Right forelimb (tissue), 1 donor: ENCODE data around the gene WDR62.
"Not testable (repeated sequence)": the region's sequence is repeated elsewhere in the genome, so short reads cannot be mapped to it uniquely, and the experiment has no call there.

Experiments
- DNase-seq: peaks from one replicate; pipeline ENCODE4 v3.0.0-alpha.2; 2018

WDR62 gene

DNA sequence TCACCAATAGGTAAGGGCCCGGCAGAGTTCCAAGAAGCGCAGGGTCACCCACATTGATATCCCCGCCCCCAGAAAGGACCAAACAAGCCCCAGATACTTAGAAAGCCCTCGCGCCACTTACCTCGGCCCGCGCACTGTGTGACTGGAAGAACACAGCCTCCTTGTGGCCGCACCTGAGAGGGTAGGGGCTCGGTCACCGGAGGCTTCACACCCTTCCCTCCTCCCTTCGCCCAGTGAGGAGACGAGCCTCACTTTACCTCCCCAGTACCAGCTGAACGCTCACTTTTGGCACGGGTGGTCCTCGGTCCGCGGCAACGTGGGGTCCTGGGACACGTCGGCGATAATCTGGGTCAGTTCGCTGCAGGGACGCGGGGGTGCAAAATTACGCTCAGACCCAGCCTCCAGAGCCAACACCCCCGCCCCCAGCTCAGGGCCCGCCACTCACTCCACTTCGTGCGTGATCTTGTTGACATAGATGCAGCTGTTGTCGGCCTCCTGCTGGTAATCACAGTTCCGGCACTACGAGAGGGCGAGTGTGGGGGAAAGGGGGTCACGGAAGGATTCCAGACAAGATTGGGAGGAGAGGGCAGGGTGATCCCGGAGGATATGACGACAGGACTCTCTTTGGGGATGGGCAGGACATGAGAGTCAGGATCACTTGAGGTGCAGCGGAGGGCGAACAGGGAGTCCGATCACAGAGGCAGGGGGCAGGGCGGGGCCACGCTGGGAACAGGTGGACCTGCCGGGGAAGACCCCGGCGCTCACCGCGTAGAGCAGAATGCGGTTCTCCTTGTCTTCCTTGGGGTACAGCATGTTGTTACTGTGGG lies 59.4 kb downstream of the WDR62 start:
- no peak for DNase-seq

DNA sequence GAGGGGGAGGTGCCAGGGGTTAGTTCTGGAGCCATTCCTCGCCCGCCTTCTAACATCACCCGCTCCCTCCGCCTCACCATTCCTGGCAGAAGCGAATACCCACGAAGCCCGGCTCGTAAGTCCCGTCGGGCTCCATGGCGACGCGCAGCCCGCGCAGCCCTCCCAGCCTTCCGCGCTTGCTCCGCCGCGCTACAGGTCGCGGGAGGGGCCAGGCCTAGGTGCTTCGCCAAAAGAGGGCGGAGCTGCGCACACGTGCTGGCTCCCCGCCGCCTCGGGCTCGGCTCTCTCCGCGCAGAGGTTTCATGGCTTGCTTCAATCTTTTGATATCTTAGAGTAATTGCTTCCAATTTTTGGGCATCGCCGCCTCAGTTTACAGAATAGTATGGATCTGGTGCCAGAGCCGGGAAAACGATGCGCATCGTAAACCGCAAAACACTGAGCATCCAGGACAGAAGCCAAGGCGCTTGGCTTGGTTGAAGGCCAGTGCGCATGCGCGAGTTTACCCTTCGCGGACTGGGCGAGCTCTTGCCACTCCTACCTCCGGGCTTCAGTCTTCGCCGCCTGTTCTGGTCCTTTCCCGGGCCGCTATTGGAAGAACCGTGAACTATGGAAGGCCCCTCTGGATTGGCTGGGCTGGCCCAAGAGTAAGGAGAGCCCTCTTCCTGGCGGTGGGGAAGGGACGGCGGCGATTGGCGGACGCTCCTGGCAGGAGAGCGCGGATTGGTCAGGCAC lies 60.2 kb downstream of the WDR62 start, which contains the start of gene POLR2I:
POLR2I (minus strand) TSS at position 155 of the 732 bp plus-strand sequence; CDS start at position 136, 19 bp downstream.
- peak; percentile 99 for DNase-seq

DNA sequence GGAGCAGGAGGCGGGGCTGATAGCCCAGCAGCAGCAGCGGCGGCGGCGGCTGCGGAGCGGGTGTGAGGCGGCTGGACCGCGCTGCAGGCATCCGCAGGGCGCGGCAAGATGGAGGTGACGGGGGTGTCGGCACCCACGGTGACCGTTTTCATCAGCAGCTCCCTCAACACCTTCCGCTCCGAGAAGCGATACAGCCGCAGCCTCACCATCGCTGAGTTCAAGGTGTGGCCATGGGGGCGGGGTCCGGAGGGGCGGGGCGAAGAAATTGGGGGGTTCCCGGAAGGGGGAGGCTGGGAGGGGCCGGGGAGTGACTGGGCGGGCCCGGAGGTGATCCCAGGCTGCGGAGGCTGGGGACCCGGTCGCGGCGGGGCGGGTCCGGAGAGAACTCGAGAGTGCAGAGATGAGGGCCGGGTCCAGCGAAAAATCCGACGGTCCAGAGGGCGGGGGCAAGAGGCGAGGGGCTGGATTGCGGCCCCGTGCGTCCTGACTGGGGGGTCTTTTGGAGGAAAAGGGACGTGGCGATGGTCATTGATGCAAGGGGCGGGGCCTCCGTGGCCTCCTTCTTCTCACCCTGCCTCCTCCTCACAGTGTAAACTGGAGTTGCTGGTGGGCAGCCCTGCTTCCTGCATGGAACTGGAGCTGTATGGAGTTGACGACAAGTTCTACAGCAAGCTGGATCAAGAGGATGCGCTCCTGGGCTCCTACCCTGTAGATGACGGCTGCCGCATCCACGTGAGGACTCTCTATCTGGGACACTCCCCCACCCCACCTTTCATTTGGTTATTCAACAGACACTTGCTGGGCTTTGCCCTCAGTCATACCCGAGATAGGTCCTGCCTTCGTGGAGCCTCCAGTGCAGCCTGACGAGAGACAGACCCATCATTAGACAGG lies 61.0 kb downstream of the WDR62 start, which contains the start of gene TBCB:
TBCB (plus strand) TSS at position 16 of the 891 bp plus-strand sequence; CDS start at position 109, 93 bp downstream.
- DNase-seq = no peak

DNA sequence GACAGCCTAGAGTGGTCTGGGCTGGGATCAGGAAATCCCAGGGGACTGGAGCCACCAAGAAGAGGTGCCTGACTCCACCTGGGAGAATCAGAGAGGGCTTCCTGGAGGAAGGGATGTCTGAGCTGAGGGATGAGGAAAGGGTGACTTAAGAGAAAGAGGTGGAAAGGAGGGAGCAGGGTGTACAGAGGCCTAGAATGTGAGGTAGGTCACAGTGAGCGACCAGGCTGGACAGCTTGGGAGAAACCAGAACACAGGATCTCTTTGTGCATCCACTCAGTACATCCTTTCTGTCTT lies 61.6 kb downstream of the WDR62 start:
- DNase-seq = no peak

DNA sequence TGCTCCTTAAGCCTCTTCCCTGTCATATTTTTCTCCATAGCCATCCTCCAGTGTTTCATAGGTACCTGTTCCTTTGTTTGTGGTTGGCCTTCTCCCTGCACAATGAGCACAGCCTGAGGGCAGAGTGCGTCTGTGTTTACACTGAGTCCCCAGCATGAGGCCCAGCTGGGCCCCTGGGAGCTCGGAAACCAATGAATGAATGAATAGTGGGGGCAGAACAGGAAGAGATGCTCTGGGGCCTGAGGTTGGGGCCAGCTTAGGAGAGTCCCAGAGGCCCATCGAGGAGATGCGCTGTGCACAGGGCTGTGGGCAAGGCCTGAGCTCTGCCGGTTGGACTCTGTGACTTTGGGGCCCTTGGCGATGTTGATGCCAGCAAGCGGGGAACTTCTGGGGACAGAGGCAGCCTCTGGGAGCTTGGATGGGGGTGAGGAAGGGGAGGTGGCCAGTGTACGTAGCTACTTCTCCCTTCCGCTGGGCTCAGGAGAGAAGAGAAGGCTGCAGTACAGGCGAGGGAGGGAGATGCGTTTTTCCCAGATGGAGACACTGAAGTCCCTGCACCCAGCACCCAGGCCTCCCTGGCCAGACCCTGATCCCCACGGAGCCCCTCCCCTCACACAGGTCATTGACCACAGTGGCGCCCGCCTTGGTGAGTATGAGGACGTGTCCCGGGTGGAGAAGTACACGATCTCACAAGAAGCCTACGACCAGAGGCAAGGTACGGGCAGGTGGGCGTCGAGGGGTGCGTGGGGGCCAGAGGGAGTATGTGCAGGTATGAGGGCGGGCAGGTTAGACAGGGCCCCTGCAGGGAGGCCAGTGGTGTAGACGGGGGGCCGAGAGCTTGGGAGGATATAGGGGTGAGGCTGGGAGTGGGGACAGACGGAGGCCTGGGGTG lies 65.6 kb downstream of the WDR62 start:
- no peak for DNase-seq

DNA sequence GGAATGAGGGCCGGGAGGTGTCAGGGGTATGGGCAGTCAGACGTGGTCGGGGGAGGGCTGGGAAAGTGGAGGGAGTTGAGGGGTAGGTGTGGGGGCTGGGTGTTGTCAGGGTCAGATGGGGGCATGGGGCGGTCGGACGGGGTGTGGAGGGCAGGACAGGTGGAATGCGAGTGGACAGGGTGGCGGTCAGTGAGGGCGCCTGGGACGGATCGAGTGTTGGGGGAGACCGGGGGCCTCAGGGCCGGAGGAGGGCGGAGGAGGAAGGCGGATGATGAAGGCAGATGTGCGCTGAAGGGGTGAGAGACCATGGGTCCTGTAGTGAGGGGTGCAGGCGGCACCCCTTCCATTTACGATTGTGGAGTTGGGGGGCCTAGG lies 66.3 kb downstream of the WDR62 start:
- DNase-seq = no peak

DNA sequence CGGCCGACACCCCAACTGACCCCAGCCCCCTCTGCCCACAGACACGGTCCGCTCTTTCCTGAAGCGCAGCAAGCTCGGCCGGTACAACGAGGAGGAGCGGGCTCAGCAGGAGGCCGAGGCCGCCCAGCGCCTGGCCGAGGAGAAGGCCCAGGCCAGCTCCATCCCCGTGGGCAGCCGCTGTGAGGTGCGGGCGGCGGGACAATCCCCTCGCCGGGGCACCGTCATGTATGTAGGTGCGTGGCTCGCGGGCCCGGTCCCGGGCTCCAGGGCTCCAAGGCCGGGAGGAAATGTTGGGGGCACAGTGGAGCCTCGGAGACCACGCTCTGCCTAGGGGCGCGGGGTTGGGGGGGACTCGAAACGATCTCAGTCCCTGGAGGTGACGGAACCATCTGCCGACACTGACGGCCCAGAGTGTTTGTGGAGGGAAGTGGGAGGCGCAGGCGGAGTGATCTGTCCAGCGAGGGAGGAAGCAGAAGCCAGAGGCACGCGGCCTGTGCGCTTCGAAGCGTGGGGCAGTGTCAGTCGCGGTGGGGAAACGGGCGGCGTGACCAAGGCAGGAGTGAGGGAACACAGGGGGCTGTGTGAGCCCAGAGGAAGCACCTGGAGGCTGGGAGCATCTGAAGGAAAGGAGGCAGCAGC lies 66.9 kb downstream of the WDR62 start:
- no peak for DNase-seq

DNA sequence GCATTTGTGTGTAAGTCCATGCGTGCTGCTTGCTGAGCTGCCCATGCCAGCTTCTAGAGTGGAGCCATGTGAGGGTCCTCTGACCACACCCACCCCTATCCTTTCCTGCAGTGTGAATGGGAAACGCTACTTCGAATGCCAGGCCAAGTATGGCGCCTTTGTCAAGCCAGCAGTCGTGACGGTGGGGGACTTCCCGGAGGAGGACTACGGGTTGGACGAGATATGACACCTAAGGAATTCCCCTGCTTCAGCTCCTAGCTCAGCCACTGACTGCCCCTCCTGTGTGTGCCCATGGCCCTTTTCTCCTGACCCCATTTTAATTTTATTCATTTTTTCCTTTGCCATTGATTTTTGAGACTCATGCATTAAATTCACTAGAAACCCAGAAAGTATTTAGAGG lies 70.9 kb downstream of the WDR62 start:
- no peak for DNase-seq

DNA sequence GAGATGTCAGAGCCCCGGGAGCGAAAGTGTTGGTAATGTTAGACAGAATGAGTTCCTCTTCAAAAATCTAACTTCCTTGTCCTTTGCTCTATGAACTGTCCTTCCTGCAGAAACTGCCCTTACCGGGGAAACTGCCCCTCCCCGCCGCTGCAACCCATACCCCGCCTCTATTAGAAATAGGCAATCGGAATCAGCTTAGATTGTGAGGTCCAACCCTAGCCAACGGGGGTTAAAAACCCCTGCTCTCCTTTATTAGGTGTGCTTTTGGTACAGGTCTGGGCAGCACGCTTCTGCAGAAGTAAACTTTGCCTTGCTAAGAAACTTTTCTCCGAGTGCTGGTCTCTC lies 73.7 kb downstream of the WDR62 start:
- no peak for DNase-seq

DNA sequence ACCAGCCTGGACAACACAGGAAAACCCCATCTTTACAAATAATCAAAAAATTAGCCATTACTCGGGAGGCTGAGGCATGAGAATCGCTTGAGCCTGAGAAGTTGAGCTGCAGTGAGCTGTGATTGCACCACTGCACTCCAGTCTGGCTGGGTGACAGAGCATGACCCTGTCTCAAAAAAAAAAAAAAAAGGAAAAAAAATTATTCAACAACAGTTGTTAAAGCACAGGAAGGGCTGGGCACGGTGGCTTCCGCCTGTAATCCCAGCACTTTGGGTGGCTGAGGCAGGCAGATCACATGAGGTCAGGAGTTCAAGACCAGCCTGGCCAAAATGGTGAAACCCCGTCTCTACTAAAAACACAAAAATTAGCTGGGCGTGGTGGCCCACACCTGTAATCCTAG lies 76.5 kb downstream of the WDR62 start:
- DNase-seq = not testable (repeated sequence)

DNA sequence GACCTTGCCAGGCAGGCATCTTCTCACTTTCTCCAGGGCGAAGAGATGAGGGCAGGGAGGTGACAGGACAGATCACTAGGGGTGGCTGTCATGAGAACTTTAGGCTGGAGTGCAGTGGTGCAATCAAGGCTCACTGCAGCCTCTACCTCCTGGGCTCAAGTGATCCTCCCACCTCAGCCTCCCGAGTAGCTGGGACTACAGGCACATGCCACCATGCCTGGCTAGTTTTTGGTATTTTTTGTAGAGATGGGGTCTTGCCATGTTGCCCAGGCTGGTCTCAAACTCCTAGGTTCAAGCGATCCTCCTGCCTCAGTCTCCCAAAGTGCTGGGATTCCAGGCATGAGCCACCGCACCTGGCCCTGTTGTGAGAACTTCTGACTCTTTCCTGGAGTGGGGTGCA lies 80.2 kb downstream of the WDR62 start:
- DNase-seq = not testable (repeated sequence)

DNA sequence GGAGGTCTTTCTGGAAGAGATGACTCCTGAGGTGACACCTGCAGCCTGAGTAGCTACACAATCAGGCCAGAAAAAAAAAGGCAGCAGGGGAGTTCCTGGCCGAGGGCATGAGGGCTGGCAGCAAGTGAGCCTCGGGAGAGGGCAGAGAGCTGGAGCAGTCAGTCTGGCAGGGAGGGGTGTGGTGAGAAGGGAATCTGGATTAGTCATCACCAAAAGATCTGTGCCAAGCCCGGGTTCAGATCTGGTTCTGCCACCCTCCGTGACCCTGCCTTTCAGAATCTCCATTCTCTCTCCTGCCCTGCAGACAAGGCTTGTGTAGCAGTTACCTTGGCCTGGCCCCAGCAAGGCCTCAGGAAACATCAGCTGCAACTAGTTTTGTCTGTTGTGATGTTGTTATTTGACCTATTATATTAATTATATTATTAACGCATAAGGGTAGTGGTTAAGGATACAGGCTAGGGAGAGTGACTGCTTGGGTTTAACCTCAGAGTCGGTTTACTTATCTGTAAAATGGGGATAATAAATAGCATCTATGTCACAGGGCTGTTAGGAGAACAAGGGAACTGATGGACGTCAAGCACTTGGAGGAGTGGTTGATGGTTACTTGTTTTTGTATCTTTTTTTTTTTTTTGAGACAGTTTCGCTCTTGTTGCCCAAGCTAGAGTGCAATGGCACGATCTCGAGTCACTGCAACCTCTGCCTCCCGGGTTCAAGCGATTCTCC lies 82.4 kb downstream of the WDR62 start:
- DNase-seq = no peak

DNA sequence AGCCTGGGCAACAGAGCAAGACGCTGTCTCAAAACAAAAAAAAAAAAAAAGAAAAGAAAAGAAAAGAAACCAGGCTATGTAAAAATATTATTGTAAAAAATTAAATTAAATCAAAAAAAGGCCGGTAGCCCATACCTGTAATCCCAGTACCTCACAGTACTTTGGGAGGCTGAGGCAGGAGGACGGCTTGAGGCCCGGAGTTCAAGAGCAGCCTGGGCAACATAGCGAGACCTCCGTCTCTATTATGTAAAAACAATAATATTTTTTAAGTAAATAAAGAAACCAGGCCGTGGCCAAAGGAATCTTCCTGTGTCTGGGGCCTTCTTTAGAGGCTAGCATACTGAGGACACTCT lies 84.4 kb downstream of the WDR62 start:
- no peak for DNase-seq

DNA sequence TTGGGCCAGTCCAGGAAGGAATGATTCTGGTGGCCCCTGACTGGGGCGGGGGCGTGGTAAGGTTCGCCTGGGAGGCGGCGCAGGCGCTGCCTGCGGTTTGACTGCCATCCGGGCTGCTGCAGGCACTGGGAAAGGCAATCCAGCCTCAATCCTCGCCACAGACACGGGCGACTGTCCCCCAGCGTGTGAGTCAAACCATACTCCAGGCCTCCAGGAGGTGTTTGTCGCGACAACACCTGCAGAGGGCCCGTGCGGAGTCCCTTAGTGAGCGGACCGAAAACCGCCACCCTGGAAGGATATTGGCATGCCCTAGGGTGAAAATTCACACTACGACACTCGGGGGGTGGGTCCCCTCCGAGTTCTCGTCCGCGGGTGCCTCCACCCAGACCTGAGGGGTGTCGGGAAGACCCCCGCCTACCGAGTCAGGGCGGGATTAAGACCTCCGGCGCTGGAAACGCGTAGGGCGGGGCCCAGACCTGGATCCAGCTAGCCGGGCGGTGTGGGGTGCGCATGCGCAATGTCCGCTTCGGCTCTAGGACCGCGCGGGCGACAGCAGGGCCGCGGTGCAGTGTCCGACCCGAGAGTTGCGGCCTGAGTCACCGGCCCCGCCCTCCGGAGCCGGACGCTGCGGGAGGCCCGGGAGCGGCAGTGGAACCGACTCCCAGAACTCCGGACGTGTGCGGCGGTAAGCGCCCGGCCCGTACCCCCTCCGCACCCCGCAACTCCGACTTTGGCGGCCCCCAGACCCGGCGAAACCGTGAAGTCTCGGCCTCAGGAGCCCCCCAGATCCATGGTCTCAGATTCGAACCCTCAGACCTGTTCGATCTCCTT lies 85.0 kb downstream of the WDR62 start, which contains the start of gene CAPNS1:
CAPNS1 (plus strand) TSS at position 594 of the 831 bp plus-strand sequence. CDS start 946 bp downstream, outside the sequence.
- peak; percentile 98 for DNase-seq

DNA sequence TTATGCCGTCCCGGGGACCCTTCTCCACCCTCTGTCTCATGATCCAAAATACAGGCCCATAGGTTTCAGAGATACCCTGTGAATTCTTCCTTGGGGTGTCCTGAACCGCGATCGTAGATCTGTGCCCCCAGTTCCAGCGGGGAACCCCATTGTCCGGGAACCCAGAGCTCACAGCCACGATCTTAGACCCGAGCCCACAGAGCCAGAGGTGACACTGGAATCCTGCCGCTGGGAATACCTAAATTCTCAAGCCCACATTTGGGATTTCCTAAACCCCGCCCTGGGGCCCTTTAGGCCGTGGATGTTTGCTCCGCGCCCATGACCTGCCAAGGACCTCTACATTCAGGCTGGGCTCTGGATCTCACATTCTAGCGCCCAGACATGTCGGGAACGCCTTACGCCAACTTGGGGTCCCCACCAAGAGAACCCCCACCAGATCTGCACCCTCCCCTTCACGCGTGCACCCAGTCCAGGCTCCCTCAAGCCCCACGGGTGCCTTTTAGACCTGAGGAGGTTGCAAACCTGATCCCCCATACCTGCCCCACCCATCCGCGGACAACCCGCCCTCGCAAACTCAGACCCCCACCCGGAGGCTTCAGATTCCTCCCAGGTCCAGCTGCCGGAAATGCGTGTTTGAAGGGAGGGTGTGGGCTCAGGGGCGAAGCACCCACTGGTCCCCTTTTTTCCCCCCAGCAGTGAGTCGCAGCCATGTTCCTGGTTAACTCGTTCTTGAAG lies 85.8 kb downstream of the WDR62 start:
- peak; percentile 55 for DNase-seq

DNA sequence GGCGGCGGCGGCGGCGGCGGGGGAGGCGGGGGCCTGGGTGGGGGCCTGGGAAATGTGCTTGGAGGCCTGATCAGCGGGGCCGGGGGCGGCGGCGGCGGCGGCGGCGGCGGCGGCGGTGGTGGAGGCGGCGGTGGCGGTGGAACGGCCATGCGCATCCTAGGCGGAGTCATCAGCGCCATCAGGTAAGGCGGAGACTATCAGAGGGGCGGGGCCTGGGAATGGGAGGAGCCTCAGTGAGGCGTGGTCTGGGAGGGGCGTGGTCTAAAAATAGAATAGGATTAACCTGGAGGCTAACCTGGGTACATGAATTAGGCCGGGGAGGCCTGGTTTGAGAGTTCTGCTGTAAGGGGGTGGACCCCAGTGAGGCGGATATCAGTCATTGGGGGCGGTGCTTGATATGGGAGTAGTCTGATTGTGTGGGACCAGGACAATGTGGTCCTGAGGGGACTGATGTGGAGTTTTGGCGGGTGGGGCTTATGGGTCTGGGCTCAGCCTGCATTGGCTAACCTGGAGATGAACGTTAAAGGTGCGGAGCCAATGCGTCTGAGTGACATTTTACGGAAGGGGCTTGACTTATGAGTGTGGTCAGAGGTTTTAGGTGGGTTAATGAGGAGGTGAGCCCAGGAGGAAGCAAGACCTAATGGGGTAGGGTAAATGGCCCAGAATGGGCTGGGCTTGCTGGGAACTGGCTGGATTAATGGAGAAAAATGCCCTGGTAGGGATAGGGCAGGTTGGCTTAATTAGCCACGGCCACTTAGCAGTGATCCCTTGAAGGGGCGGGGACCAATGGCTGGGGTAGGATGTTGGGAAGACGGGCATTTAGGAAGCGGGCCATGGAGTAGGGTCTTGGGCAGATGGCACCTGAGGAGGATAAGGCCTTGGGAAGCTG lies 86.6 kb downstream of the WDR62 start:
- peak; percentile 88 for DNase-seq

DNA sequence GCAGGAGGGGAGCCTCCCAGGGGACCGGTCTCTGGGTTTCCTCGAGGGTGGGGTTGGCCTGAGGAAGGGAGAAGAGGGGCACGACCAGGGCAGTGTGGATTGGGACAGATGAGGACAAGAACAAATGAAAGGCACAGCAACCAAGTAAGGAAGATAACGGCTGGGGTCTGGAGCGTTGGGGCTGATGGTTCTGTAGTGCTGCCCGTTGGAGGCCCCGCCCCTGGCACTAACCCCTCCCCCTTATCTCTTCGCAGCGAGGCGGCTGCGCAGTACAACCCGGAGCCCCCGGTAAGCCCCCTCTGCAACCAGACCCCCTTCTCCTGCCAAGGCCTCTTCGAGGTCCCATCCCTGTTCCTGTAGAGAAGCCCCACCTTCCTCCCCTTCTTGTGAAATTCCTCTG lies 87.3 kb downstream of the WDR62 start:
- no peak for DNase-seq

DNA sequence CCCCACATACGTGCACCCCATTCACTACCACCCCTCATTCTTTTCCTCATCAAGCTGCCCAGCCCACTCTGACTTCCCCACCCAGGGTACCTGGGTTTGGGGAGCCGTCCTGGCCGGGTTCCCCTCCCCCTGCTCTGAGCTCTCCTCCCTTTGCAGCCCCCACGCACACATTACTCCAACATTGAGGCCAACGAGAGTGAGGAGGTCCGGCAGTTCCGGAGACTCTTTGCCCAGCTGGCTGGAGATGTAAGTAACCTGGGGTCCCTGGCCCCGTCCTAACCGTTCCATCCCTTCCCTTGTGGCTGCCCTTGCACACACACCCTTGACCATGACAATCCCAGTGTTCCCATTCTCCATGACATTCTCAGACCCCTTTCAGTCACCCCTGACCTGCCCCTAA lies 87.8 kb downstream of the WDR62 start:
- DNase-seq = no peak
